ENCODE results near the gene TRPM2.
"Not testable (repeated sequence)": the region's sequence is repeated elsewhere in the genome, so short reads cannot be mapped to it uniquely, and the experiment has no call there.

TRPM2 gene

GRCh38 chr21:44390886-44391285 lies 37.5 kb downstream of the TRPM2 start:
- TF ChIP-seq POLR2A (IDR thresholded peaks at IDR 0.05; ENCODE audit: low read length) = no peak
- no peak for TF ChIP-seq GATA1 (IDR thresholded peaks at IDR 0.05; ENCODE audit: low read depth, low read length)

GRCh38 chr21:44391345-44392091 lies 38.1 kb downstream of the TRPM2 start:
- no peak for DNase-seq

More at GRCh38 chr21:44390886-44391285, 37.5 kb downstream of the TRPM2 start:
- no peak for DNase-seq

GRCh38 chr21:44392185-44392584 lies 38.8 kb downstream of the TRPM2 start:
- TF ChIP-seq POLR2A (IDR thresholded peaks at IDR 0.05; ENCODE audit: low read length) (no peak), GATA1 (IDR thresholded peaks at IDR 0.05; ENCODE audit: low read depth, low read length) (no peak)

More at GRCh38 chr21:44391345-44392091, 38.1 kb downstream of the TRPM2 start:
- TF ChIP-seq POLR2A (IDR thresholded peaks at IDR 0.05; ENCODE audit: low read length) (no peak), GATA1 (IDR thresholded peaks at IDR 0.05; ENCODE audit: low read depth, low read length) (no peak)

GRCh38 chr21:44392916-44393315 lies 39.5 kb downstream of the TRPM2 start:
- DNase-seq = no peak
- no peak for TF ChIP-seq POLR2A (IDR thresholded peaks at IDR 0.05; ENCODE audit: low read length)
- no peak for TF ChIP-seq GATA1 (IDR thresholded peaks at IDR 0.05; ENCODE audit: low read depth, low read length)

More at GRCh38 chr21:44392185-44392584, 38.8 kb downstream of the TRPM2 start:
- DNase-seq = no peak

GRCh38 chr21:44394733-44395132 lies 41.3 kb downstream of the TRPM2 start:
- no peak for DNase-seq

GRCh38 chr21:44395260-44395659 lies 41.8 kb downstream of the TRPM2 start:
- no peak for DNase-seq
- TF ChIP-seq GATA1 (IDR thresholded peaks at IDR 0.05; ENCODE audit: low read depth, low read length) (no peak), POLR2A (IDR thresholded peaks at IDR 0.05; ENCODE audit: low read length) (no peak)

More at GRCh38 chr21:44394733-44395132, 41.3 kb downstream of the TRPM2 start:
- TF ChIP-seq GATA1 (IDR thresholded peaks at IDR 0.05; ENCODE audit: low read depth, low read length) = no peak

- DNase-seq = not testable (repeated sequence)
Measured at GRCh38 chr21:44396803-44397202, 43.4 kb downstream of the TRPM2 start.

GRCh38 chr21:44397431-44398031 lies 44.1 kb downstream of the TRPM2 start:
- DNase-seq = no peak
- TF ChIP-seq POLR2A (IDR thresholded peaks at IDR 0.05; ENCODE audit: low read length) = no peak
- TF ChIP-seq GATA1 (IDR thresholded peaks at IDR 0.05; ENCODE audit: low read depth, low read length) = no peak

- DNase-seq = no peak
- TF ChIP-seq GATA1 (IDR thresholded peaks at IDR 0.05; ENCODE audit: low read depth, low read length) = no peak
Measured at GRCh38 chr21:44398499-44398898, 45.1 kb downstream of the TRPM2 start.

GRCh38 chr21:44399151-44399954 lies 45.9 kb downstream of the TRPM2 start:
- TF ChIP-seq GATA1 (IDR thresholded peaks at IDR 0.05; ENCODE audit: low read depth, low read length) (no peak), POLR2A (IDR thresholded peaks at IDR 0.05; ENCODE audit: low read length) (no peak)
- no peak for DNase-seq

- no peak for DNase-seq
- TF ChIP-seq GATA1 (IDR thresholded peaks at IDR 0.05; ENCODE audit: low read depth, low read length) (no peak), POLR2A (IDR thresholded peaks at IDR 0.05; ENCODE audit: low read length) (no peak)
Measured at GRCh38 chr21:44399955-44400790, 46.8 kb downstream of the TRPM2 start.

- no peak for TF ChIP-seq POLR2A (IDR thresholded peaks at IDR 0.05; ENCODE audit: low read length)
- TF ChIP-seq GATA1 (IDR thresholded peaks at IDR 0.05; ENCODE audit: low read depth, low read length) = no peak
Measured at GRCh38 chr21:44400791-44401385, 47.5 kb downstream of the TRPM2 start.

More at GRCh38 chr21:44400791-44401385, 47.5 kb downstream of the TRPM2 start:
- no peak for DNase-seq
